Measurements from ENCODE around the gene STEEP1.

DNA sequence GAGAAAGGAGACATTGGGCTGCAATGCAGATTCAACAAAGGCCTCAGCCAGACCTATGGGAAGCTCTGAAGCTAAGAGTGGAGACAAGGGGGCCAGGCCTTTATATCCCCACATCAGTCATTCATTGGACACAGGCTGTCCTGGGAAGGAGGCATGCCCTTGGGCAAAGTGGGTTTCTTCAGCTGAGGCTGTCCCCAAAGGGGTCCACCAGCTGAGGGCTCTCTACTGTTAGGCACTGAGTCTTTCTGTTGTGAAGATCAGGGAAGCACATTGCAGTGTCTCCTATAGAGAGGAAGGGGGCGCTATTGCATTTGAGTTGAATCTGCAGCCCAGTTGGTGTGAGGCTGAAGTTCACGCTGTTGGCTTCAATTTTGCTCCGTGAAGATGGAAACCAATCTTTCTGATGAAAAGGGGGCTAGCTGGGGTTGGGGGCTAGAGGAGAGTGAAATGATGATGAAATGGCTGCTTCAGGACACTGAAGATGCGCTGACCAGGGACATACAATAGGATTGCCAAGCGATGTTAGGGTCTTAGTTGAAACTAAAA, 49.0 kb downstream of the STEEP1 start:
- TF ChIP-seq CTCF (IDR thresholded peaks at IDR 0.05) = peak; percentile 67 to 81 (median 76)
- no peak for TF ChIP-seq POLR2A (IDR thresholded peaks at IDR 0.05)
